Fibroblast of lung (primary cell): ENCODE data around the gene NXPH4.

ENCODE experiments used
- EZH2 ChIP-seq: IDR thresholded peaks from 2 replicates; pipeline ENCODE4 v1.5.1; 2012; ENCODE audit warnings: low read length, control low read depth, mild to moderate bottlenecking; ENCODE audit errors: missing control alignments
- TF ChIP-seq, protein P1 (sequence below), 2 donors: IDR thresholded peaks in 1 of 2; conservative IDR thresholded peaks in 1 of 2; 1 replicate in 1 of 2; 2 replicates in 1 of 2; pipeline ENCODE4 v1.5.1; 2011 to 2012; ENCODE audit warnings: low read length in 2 of 2, control low read depth in 1 of 2, inconsistent platforms in 1 of 2, low read depth in 1 of 2, mild to moderate bottlenecking in 1 of 2

DNA sequence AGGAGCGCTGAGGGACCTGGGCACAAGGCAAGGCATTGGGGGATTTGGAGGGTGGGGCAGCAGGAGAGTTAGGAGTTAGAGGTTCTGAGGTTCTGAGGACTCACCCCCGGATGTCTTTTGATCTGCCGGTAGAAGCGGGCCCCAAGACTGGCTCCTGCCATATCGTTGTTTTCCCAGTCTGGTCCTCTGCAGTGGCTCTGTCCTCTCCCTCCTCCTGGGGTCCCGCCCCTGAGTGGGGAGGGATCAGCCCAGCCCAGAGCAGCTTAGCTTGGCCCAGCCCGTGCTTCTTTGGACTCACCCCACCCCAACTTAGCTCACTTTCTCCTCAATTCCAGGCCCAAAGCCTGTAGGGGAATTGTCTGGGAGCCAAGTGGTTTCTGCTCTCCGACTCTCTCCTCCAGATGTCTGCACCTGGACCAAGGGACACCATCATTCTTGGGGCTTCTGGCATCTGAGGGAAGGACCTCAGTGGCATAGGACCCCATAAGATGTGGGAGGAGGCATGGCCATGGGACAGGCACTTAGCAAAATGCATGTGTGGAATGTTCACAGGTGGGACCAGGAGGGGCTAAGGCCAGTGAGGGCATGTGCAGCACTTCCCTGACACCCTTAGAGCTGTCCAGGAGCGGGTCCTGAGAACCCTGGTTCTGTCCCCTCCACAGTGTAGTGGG, 20.5 kb downstream of the NXPH4 start:
- TF ChIP-seq, protein P1, sequence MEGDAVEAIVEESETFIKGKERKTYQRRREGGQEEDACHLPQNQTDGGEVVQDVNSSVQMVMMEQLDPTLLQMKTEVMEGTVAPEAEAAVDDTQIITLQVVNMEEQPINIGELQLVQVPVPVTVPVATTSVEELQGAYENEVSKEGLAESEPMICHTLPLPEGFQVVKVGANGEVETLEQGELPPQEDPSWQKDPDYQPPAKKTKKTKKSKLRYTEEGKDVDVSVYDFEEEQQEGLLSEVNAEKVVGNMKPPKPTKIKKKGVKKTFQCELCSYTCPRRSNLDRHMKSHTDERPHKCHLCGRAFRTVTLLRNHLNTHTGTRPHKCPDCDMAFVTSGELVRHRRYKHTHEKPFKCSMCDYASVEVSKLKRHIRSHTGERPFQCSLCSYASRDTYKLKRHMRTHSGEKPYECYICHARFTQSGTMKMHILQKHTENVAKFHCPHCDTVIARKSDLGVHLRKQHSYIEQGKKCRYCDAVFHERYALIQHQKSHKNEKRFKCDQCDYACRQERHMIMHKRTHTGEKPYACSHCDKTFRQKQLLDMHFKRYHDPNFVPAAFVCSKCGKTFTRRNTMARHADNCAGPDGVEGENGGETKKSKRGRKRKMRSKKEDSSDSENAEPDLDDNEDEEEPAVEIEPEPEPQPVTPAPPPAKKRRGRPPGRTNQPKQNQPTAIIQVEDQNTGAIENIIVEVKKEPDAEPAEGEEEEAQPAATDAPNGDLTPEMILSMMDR (conservative IDR thresholded peaks at IDR 0.05 in 1 of 2, IDR thresholded peaks at IDR 0.05 in 1 of 2; ENCODE audit: low read depth in 1 of 2, low read length in 2 of 2): no peak
- no peak for TF ChIP-seq EZH2
